SJCRH30 (cell line): ENCODE measurements around the gene SPOCK1. TPM values are rescaled to one million over a fixed set of nuclear protein-coding genes. Genes with fewer than 3 reads are reported as not detected.
"Not testable (repeated sequence)": the region's sequence is repeated elsewhere in the genome, so short reads cannot be mapped to it uniquely, and the experiment has no call there.

Experiments used
- DNase-seq, 2 experiments: peaks; one replicate each; pipeline ENCODE4 v3.0.0-alpha.2; 2015 to 2020
- H3K27ac ChIP-seq: fragments of 250-450 bp; sonication (Bioruptor Pico); 2 replicates; pipeline ENCODE4 v1.5.1; 2020; ENCODE audit warnings: mild to moderate bottlenecking, moderate library complexity
- H3K27me3 ChIP-seq: fragments of 250-450 bp; sonication (Bioruptor Pico); 2 replicates; pipeline ENCODE4 v1.5.1; 2020; ENCODE audit warnings: mild to moderate bottlenecking, moderate library complexity
- H3K36me3 ChIP-seq: fragments of 250-450 bp; sonication (Bioruptor Pico); 2 replicates; pipeline ENCODE4 v1.5.1; 2020; ENCODE audit warnings: mild to moderate bottlenecking, moderate library complexity
- H3K4me1 ChIP-seq: fragments of 250-450 bp; sonication (Bioruptor Pico); 2 replicates; pipeline ENCODE4 v1.5.1; 2020; ENCODE audit warnings: mild to moderate bottlenecking, moderate library complexity
- H3K4me3 ChIP-seq: fragments of 250-450 bp; sonication (Bioruptor Pico); 2 replicates; pipeline ENCODE4 v1.5.1; 2020; ENCODE audit warnings: mild to moderate bottlenecking, moderate library complexity
- H3K9me3 ChIP-seq: fragments of 250-450 bp; sonication (Bioruptor Pico); replicated peaks from 2 replicates; pipeline ENCODE4 v1.5.1; 2020; ENCODE audit warnings: mild to moderate bottlenecking, moderate library complexity
- total RNA-seq: library from RNA; depleted of rRNA; stranded (reverse); fragments of >200 nt; shearing (Covaris generic); gene quantifications from 2 replicates; pipeline ENCODE4 v1.2.3, GENCODE V29; 2014

SPOCK1 gene
- total RNA-seq, 1 experiment from 2014 or later = 0.06 TPM

GRCh38 chr5:137402436-137403187, 96.5 kb downstream of the SPOCK1 start:
- Histone ChIP-seq H3K27me3 (no peaks in the 10 kb centered on the region), H3K36me3 (no peaks in the 10 kb centered on the region), H3K4me1 (no peaks in the 10 kb centered on the region), H3K9me3 (no peaks in the 10 kb centered on the region), H3K4me3 (no peak overlapping the region), H3K27ac (no peak overlapping the region)
- DNase-seq = no peak

GRCh38 chr5:137401946-137402345, 97.2 kb downstream of the SPOCK1 start:
- Histone ChIP-seq H3K27ac (no peak overlapping the region), H3K9me3 (no peaks in the 10 kb centered on the region), H3K36me3 (no peaks in the 10 kb centered on the region), H3K4me3 (no peak overlapping the region), H3K4me1 (no peaks in the 10 kb centered on the region), H3K27me3 (no peaks in the 10 kb centered on the region)
- DNase-seq = no peak

- Histone ChIP-seq H3K4me1 (no peaks in the 10 kb centered on the region), H3K4me3 (no peak overlapping the region), H3K36me3 (no peaks in the 10 kb centered on the region), H3K27ac (no peak overlapping the region), H3K27me3 (no peaks in the 10 kb centered on the region), H3K9me3 (no peaks in the 10 kb centered on the region)
- no peak for DNase-seq
Observed at GRCh38 chr5:137400571-137400970, 98.6 kb downstream of the SPOCK1 start.

GRCh38 chr5:137399911-137400310, 99.2 kb downstream of the SPOCK1 start:
- Histone ChIP-seq H3K36me3 (no peaks in the 10 kb centered on the region), H3K9me3 (no peaks in the 10 kb centered on the region), H3K4me1 (no peaks in the 10 kb centered on the region), H3K27me3 (no peaks in the 10 kb centered on the region), H3K27ac (no peak overlapping the region), H3K4me3 (no peak overlapping the region)
- no peak for DNase-seq

GRCh38 chr5:137398751-137399150, 100.4 kb downstream of the SPOCK1 start:
- Histone ChIP-seq H3K4me1 (no peaks in the 10 kb centered on the region), H3K36me3 (no peaks in the 10 kb centered on the region), H3K9me3 (no peaks in the 10 kb centered on the region), H3K4me3 (no peak overlapping the region), H3K27me3 (no peaks in the 10 kb centered on the region), H3K27ac (no peak overlapping the region)
- no peak for DNase-seq

- H3K27me3 ChIP-seq = no peaks in the 10 kb centered on the region
- DNase-seq = no peak
- no peaks in the 10 kb centered on the region for H3K9me3 ChIP-seq
- H3K4me1 ChIP-seq = no peaks in the 10 kb centered on the region
- H3K27ac ChIP-seq = no peak overlapping the region
- H3K36me3 ChIP-seq = no peaks in the 10 kb centered on the region
- H3K4me3 ChIP-seq = no peak overlapping the region
Observed at GRCh38 chr5:137398154-137398553, 101.0 kb downstream of the SPOCK1 start.

- Histone ChIP-seq H3K9me3 (no peaks in the 10 kb centered on the region), H3K27me3 (no peaks in the 10 kb centered on the region), H3K4me3 (no peak overlapping the region), H3K36me3 (no peaks in the 10 kb centered on the region), H3K4me1 (no peaks in the 10 kb centered on the region), H3K27ac (no peak overlapping the region)
- peak in 1 of 2 experiments; percentile 8 for DNase-seq
Observed at GRCh38 chr5:137395011-137395755, 103.9 kb downstream of the SPOCK1 start.

- H3K27ac ChIP-seq = no peak overlapping the region
- DNase-seq = no peak
- H3K4me3 ChIP-seq = no peak overlapping the region
- no peaks in the 10 kb centered on the region for H3K36me3 ChIP-seq
- H3K27me3 ChIP-seq = no peaks in the 10 kb centered on the region
- no peaks in the 10 kb centered on the region for H3K9me3 ChIP-seq
- H3K4me1 ChIP-seq = no peaks in the 10 kb centered on the region
Observed at GRCh38 chr5:137394380-137394779, 104.7 kb downstream of the SPOCK1 start.

- Histone ChIP-seq H3K27ac (no peak overlapping the region), H3K4me1 (no peaks in the 10 kb centered on the region), H3K9me3 (no peaks in the 10 kb centered on the region), H3K4me3 (no peak overlapping the region), H3K36me3 (no peaks in the 10 kb centered on the region), H3K27me3 (no peaks in the 10 kb centered on the region)
- DNase-seq = no peak
Observed at GRCh38 chr5:137393196-137393993, 105.7 kb downstream of the SPOCK1 start.

- Histone ChIP-seq H3K9me3 (no peaks in the 10 kb centered on the region), H3K4me3 (no peak overlapping the region), H3K27me3 (no peaks in the 10 kb centered on the region), H3K36me3 (no peaks in the 10 kb centered on the region), H3K4me1 (no peaks in the 10 kb centered on the region), H3K27ac (no peak overlapping the region)
- DNase-seq = no peak
Observed at GRCh38 chr5:137392261-137392660, 106.9 kb downstream of the SPOCK1 start.

- not testable (repeated sequence) for H3K36me3 ChIP-seq, H3K27me3 ChIP-seq, H3K27ac ChIP-seq, H3K4me1 ChIP-seq, H3K4me3 ChIP-seq, H3K9me3 ChIP-seq, DNase-seq
Observed at GRCh38 chr5:137391044-137391443, 108.1 kb downstream of the SPOCK1 start.

- Histone ChIP-seq H3K4me1 (no peaks in the 10 kb centered on the region), H3K4me3 (no peak overlapping the region), H3K27ac (no peak overlapping the region), H3K36me3 (no peaks in the 10 kb centered on the region), H3K9me3 (no peaks in the 10 kb centered on the region), H3K27me3 (no peaks in the 10 kb centered on the region)
- DNase-seq = no peak
Observed at GRCh38 chr5:137389042-137389441, 110.1 kb downstream of the SPOCK1 start.

- Histone ChIP-seq H3K27ac (no peak overlapping the region), H3K36me3 (no peaks in the 10 kb centered on the region), H3K9me3 (no peaks in the 10 kb centered on the region), H3K4me3 (no peak overlapping the region), H3K4me1 (no peaks in the 10 kb centered on the region), H3K27me3 (no peaks in the 10 kb centered on the region)
- DNase-seq = no peak
Observed at GRCh38 chr5:137385064-137385463, 114.1 kb downstream of the SPOCK1 start.

GRCh38 chr5:137383909-137384308, 115.2 kb downstream of the SPOCK1 start:
- Histone ChIP-seq H3K27me3 (no peaks in the 10 kb centered on the region), H3K9me3 (no peaks in the 10 kb centered on the region), H3K27ac (no peak overlapping the region), H3K4me3 (no peak overlapping the region), H3K36me3 (no peaks in the 10 kb centered on the region), H3K4me1 (no peaks in the 10 kb centered on the region)
- no peak for DNase-seq

- no peaks in the 10 kb centered on the region for H3K36me3 ChIP-seq
- no peak for DNase-seq
Observed at GRCh38 chr5:137381555-137381954, 117.6 kb downstream of the SPOCK1 start.

More at GRCh38 chr5:137381555-137381954, 117.6 kb downstream of the SPOCK1 start:
- no peaks in the 10 kb centered on the region for H3K27me3 ChIP-seq
- no peak overlapping the region for H3K4me3 ChIP-seq
- H3K9me3 ChIP-seq = no peaks in the 10 kb centered on the region
- no peak overlapping the region for H3K27ac ChIP-seq
- H3K4me1 ChIP-seq = no peaks in the 10 kb centered on the region
